Kidney glomerular epithelial cell (primary cell): ENCODE data around the gene VAV2.
"Not testable (repeated sequence)": the region's sequence is repeated elsewhere in the genome, so short reads cannot be mapped to it uniquely, and the experiment has no call there.

Experiments used
- DNase-seq: peaks from one replicate; lab custom pipeline; 2025; lab: John Stamatoyannopoulos, UW

Gene VAV2

GRCh38 chr9:133996531-133997520, 4.7 kb upstream of the VAV2 start:
- DNase-seq = no peak

- DNase-seq = peak; percentile 29
Observed at GRCh38 chr9:133995012-133995896, 3.1 kb upstream of the VAV2 start.

DNA sequence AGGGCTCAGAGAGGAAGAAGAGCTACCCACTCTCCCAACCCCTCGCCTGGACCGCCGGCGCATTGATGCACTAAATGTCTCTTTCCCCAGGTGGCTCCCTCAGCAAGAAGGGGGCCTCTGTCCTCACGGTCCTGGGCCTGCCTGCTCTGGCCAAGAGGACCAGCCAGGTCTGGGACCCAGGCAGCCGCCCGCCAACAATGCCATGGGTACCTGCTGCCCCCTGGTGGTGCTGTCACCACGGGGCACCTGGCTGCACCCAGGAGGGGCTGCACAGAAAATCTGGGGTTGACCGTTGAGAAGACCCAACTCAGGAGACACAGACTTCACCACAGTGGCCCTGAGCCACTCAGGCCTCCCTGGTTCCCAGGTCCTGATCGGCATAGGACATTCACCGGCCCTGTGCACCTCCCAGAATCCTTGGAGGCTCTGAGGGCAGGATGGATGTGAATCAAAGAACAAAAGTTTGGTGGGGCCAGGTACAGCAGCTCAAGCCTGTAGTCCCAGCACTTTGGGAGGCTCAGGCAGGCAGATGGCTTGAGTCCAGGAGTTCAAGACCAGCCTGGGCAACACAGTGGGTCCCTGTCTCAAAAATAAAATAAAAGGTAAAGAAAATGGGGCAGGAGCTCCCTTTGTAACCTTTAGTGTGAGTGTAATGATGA, 2.4 kb upstream of the VAV2 start:
- DNase-seq = peak; percentile 33

DNA sequence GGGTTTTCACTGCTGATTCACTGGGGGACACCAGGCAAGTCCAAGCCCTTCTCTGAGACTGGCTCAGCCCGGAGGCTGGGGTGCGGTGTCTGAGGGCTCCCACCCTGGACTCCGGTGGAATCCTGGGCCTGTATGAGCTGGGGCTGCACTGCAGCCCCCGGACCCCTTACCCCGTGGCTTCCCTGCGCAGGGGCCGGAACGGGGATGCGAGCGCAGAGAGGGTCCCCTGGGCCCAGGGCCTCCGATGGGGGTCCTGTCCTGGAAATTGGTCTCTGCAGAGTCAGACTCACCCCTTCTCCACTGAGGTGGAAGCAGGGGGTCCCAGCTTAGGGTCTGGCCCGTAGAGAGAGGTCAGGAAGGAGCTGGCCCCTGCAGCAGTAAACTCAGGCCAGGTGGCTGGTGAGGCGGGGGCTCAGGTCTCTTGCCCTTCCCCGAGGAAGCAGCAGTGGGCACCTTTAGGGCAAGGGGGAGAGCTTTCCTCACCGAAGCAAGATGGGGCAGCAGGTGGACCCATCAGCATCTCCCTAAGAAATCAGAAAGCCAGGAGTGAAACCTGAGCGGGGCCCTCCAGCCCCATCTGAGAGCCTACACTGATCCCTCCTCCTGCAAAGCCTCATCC, 1.6 kb upstream of the VAV2 start:
- no peak for DNase-seq

GRCh38 chr9:133992780-133993634, 883 bp upstream of the VAV2 start:
- peak; percentile 39 for DNase-seq

- DNase-seq = no peak
Observed at GRCh38 chr9:133991214-133991921, 756 bp downstream of the VAV2 start.

DNA sequence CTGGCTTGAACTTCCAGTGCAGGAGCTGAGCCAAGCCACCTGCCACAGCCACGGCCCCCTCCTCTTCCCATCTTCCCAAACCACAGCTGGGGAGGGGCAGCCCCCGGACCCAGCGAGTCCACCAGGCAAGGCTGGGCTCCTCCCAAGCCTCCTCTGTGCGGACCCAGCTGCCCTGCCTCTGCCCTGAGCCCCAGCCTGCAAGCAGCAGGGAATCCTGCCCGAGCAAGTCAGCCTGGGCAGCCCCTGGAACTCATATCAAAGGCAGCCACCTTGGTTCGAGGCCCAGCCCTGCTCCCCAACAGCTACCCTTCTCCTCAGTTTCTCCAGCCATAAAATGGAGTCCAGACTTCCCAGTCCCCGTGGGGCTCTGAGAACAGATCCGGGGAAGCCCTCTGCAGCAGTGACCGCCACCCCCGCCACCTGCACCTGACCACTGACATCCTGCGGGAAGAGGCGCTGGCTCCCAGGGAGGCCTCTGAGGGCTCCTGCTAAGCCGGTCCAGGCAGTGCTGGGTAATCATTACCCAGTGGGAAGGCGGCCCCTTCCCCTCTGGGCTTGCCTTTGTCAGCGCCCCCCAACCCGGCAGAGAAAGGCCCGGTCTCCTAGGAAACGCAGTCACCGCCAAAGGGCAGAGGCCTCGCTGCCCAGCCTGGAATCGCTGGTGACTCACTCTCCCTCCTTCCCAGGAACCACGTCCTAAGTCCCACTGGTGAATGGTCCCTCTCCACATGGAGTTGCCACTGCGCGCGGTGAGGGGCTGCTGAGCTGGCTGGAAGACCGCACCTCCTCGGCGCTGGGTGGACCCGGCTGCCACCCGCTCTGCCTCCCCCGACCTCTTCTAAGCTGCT, 1.5 kb downstream of the VAV2 start:
- DNase-seq = peak; percentile 84

DNA sequence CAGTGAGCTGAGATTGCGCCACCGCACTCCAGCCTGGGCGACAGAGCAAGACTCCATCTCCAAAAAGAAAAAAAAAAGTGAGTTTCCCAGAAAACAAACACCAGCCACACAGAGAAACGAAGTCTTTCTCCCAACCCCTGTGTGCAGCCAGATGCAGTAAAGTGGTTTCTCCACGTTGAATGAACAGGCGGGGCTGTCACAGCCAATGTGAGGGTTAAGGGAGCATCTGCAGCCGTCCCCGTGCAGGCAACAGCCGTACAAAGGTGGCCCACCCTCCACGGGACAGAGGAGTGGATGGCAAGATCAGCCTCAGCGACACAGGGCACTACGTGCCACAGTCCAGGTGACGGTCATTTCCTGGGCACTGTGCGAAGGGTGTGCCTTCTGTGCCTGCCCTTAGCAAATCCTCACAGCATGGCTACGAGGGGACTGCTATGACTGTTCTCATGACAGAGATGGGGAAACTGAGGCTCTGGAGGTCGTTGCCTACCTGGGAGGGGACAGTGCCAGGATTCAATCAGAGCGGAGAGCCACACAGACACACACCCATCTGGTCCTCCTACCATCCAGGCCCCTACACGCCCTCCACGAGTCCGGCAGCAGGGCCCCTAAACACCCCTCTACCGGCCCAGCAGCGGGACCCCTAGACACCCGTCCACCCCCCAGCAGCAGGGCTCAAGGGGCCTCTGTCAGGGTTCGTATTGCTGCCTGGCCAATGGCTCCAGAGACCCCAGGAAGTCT, 2.3 kb downstream of the VAV2 start:
- no peak for DNase-seq

DNA sequence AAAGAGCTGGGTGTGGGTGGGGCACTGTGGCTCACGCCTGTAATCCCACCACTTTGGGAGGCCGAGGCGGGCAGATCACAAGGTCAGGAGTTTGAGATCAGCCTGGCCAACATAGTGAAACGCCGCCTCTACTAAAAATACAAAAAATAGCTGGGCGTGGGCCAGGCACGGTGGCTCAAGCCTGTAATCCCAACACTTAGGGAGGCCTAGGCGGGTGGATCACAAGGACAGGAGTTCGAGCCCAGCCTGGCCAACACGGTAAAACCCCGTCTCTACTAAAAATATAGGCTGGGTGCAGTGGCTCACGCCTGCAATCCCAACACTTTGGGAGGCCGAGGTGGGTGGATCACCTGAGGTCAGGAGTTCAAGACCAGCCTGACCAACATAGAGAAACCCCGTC, 3.4 kb downstream of the VAV2 start:
- DNase-seq = not testable (repeated sequence)

DNA sequence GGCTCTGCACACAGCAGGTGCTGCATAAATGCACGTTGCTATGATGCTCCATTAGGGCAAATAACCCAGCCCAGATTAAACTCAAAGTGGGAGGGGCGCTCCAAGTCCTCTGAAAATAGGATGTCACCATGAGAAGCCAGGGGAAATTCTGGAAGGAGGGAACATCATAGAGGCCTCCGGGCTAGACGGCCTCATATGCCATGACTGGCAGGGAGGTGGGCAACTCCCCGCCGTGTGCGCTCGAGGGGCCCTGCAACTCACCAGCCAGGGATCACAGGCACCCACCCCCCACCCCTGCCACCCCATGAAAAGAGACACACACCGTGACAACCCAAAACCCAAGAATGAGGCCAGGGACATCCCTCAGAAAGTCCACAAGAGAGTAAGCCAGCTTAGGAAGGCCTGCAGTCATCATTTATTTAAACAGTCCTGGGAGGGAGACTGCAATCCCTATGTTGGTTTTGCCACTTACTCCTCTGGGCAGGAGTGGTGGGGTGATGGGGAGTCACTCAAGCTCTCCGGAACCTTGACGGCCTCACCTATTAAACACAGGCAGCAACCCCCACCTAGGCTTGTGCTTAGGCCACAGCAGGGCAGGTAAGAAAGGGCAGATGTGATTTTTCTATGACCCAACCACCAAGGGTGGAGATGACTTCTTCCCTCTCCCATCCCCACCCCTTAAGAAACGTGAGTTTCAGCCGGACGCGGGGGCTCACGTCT, 4.0 kb downstream of the VAV2 start:
- DNase-seq = no peak

- no peak for DNase-seq
Observed at GRCh38 chr9:133987446-133987788, 4.7 kb downstream of the VAV2 start.

DNA sequence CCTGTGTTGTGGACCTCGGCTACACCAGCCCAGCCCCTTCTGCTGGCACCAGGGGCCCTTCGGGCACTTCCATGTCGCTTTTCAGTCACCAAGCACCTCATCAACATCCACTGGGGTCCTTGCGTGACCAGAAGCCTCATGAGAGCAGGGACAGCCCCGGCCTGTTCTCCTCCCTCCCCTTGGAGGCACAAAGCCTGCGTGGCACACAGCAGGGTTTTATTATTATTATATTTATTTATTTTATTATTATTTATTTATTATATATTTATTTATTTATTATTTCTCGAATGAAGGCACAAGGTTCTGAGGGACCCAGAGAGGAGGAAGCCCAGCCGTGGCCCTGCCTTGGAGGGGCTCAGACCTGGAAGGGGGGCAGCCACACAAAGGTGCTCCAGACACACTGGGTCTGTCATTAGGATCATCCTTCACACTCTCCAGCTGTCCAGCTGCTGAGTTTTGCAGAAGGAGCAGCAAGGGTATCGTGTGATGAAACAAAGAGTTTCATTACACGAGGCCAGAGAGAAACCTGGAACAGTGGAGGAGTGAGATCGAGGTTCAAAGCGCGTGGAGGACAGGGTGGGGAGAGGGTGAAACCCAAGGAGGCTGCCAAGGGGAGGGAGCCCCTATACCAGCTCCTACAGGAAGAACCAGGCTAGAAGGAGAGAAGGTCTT, 5.2 kb downstream of the VAV2 start:
- DNase-seq = no peak

- no peak for DNase-seq
Observed at GRCh38 chr9:133986061-133986460, 6.1 kb downstream of the VAV2 start.

GRCh38 chr9:133982971-133983720, 9.0 kb downstream of the VAV2 start:
- no peak for DNase-seq

DNA sequence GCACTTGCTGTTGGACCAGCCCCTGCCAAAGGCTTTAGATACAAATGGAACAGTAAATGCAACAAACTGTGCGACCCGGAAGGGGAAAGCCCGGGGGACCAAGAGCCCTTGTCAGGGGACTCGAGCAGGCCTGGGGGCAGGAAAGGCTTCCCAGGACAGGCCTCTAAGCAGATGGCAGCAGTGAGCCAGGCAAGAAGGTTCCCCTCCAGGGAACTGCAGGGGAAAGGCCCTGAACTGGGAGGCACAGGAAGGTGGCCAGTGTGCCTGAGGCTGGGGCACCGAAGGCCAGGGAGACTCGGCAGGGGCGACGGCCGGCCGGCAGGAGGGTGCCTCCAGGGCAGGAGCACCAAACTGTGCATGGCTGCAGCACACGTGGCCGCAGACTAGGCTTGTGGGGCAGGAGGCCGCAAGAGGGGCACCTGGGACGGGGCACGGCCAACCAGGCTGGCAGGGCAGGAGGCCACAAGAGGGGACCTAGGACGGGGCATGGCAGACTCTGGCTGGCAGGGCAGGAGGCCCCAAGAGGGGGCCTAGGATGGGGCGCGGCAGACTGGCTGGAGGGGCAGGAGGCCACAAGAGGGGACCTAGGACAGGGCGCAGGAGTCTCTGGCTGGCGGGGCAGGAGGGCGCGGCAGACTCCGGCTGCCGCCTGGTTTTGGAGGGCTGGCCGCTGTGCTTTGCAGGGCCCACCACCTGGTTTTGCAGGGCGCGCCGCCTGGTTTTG, 10.0 kb downstream of the VAV2 start:
- no peak for DNase-seq

DNA sequence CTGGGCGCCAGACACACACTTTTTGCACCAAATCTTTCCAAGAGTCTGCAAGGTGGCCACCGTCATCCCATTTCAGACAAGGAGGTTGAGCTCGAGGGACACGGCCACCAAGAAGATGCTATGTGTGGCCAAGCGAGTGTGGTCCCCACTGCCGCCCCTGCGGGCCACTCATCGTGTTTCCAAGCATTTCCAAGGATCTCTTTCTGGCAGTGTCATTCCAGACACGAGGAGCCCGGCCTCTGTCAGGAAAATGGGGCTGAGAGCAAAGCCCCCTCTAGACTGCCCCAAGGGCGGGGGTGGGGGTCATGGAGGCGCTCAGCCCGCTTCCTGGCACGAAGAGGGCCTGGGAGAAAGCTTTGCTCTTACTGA, 10.6 kb downstream of the VAV2 start:
- DNase-seq = no peak
